VCaP (cell line): ENCODE measurements around the gene LRCH2.

Experiments used
- H3K27ac ChIP-seq: fragments of 450-650 bp; 2 replicates; pipeline ENCODE4 v1.5.1; 2017
- TF ChIP-seq, protein P1 (sequence below): fragments of 450-650 bp; conservative IDR thresholded peaks from 2 replicates; pipeline ENCODE4 v1.5.1; 2017; ENCODE audit warnings: mild to moderate bottlenecking, moderate library complexity

The LRCH2 gene

DNA sequence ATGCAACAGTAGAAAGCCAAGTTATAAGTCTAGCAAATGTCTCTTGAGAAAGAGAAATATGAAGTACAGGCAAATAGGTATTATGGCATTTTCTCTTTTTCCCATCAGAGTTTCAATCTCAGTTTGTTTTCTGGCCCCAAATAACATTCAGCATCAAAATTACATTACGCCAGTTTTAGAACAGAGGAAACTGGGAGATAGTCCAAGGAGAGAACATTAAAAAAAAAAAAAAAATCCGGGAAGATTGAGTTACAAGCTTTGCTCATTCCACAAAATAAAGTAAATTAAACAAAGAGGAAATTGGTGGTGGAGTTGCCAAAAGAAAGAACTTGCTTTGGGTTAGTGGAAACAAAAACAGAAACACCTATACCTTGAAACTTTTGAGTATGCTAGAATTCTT, 166.1 kb downstream of the LRCH2 start:
- TF ChIP-seq, protein P1, sequence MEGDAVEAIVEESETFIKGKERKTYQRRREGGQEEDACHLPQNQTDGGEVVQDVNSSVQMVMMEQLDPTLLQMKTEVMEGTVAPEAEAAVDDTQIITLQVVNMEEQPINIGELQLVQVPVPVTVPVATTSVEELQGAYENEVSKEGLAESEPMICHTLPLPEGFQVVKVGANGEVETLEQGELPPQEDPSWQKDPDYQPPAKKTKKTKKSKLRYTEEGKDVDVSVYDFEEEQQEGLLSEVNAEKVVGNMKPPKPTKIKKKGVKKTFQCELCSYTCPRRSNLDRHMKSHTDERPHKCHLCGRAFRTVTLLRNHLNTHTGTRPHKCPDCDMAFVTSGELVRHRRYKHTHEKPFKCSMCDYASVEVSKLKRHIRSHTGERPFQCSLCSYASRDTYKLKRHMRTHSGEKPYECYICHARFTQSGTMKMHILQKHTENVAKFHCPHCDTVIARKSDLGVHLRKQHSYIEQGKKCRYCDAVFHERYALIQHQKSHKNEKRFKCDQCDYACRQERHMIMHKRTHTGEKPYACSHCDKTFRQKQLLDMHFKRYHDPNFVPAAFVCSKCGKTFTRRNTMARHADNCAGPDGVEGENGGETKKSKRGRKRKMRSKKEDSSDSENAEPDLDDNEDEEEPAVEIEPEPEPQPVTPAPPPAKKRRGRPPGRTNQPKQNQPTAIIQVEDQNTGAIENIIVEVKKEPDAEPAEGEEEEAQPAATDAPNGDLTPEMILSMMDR: no peak
- H3K27ac ChIP-seq: no peak overlapping the region; the same call in 1 of the 2 replicates

DNA sequence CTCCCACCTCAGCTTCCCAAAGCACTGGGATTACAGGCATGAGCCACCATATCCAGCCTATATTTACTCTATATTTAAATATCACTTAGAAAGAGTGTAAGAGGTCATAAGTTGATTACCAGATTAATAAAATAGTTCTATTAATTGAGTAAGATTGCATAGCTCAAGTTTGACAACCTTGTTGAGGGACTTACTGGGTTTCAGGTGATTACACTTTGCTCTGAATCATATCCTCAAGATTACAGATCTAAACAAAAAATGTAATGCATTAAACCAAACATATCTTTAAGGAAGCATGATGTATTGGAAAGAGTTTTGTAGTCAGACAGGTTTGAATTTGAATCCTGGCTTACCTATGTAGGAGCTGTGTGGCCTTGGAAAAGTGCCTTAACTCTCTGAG, 168.6 kb downstream of the LRCH2 start:
- TF ChIP-seq, protein P1: no peak

More for the DNA sequence above, 168.6 kb downstream of the LRCH2 start:
- no peak overlapping the region for H3K27ac ChIP-seq
